Esophagus muscularis mucosa (tissue), 4 donors: Measurements from ENCODE around the gene LSM14B.

ENCODE experiments used
- EP300 ChIP-seq: sonication (generic); formaldehyde crosslinking; IDR thresholded peaks from one replicate; pipeline ENCODE4 v1.6.1; 2017; ENCODE audit warnings: antibody characterized with exemption
- POLR2A ChIP-seq: fragments of 450-650 bp; IDR thresholded peaks from one replicate; pipeline ENCODE4 v1.6.1; 2017; ENCODE audit warnings: antibody characterized with exemption, moderate library complexity, mild to moderate bottlenecking, low read depth
- TF ChIP-seq, protein P1 (sequence below), 3 experiments: fragments of 200-600 bp in 2 of 3; fragments of 450-650 bp in 1 of 3; sonication (generic) in 2 of 3; IDR thresholded peaks; one replicate each; pipeline ENCODE4 v1.5.1; 2017 to 2019; ENCODE audit warnings: antibody characterized with exemption in 3 of 3, mild to moderate bottlenecking in 2 of 3, moderate library complexity in 1 of 3

- TF ChIP-seq POLR2A (no peak), EP300 (no peak)
- TF ChIP-seq, protein P1, sequence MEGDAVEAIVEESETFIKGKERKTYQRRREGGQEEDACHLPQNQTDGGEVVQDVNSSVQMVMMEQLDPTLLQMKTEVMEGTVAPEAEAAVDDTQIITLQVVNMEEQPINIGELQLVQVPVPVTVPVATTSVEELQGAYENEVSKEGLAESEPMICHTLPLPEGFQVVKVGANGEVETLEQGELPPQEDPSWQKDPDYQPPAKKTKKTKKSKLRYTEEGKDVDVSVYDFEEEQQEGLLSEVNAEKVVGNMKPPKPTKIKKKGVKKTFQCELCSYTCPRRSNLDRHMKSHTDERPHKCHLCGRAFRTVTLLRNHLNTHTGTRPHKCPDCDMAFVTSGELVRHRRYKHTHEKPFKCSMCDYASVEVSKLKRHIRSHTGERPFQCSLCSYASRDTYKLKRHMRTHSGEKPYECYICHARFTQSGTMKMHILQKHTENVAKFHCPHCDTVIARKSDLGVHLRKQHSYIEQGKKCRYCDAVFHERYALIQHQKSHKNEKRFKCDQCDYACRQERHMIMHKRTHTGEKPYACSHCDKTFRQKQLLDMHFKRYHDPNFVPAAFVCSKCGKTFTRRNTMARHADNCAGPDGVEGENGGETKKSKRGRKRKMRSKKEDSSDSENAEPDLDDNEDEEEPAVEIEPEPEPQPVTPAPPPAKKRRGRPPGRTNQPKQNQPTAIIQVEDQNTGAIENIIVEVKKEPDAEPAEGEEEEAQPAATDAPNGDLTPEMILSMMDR (IDR thresholded peaks at IDR 0.05) = no peak
These were observed 577 bp downstream of the LSM14B start for GRCh38 chr20:62122654-62123449.
